Heart left ventricle (tissue), 16 donors: ENCODE measurements around the gene MICAL2. TPM values are rescaled to one million over a fixed set of nuclear protein-coding genes. Genes with fewer than 3 reads are reported as not detected.

ENCODE experiments used
- ATAC-seq, 4 donors: fragments of 200-7000 bp; cut with Tn5 transposase; one replicate each; pipeline ENCODE4 v1.9.1; 2020 to 2022; ENCODE audit warnings: moderate library complexity in 4 of 4, mild to moderate bottlenecking in 3 of 4, moderate number of reproducible peaks in 1 of 4
- DNase-seq, 5 donors: peaks; one replicate each; pipeline ENCODE4 v3.0.0-alpha.2; 2020
- H3K27ac ChIP-seq, 12 donors: fragments of 200-600 bp; sonication (generic) in 4 of 12; one replicate each; pipeline versions ENCODE4 v1.5.0 to v1.8.0; 2016 to 2022; ENCODE audit warnings: mild to moderate bottlenecking in 2 of 12
- H3K27me3 ChIP-seq, 9 donors: fragments of 200-600 bp; sonication (generic) in 2 of 9; one replicate each; pipeline versions ENCODE4 v1.5.1 to v1.8.0; 2016 to 2022; ENCODE audit warnings: mild to moderate bottlenecking in 3 of 9
- H3K36me3 ChIP-seq, 9 donors: fragments of 200-600 bp; sonication (generic) in 2 of 9; one replicate each; pipeline versions ENCODE4 v1.5.0 to v1.8.0; 2018 to 2022; ENCODE audit warnings: mild to moderate bottlenecking in 2 of 9
- H3K4me1 ChIP-seq, 12 donors: fragments of 200-600 bp; sonication (generic) in 4 of 12; one replicate each; pipeline versions ENCODE4 v1.5.0 to v1.8.0; 2016 to 2022; ENCODE audit warnings: mild to moderate bottlenecking in 3 of 12
- H3K4me3 ChIP-seq, 12 donors: fragments of 200-600 bp; sonication (generic) in 4 of 12; one replicate each; pipeline versions ENCODE4 v1.5.0 to v1.8.0; 2017 to 2022; ENCODE audit warnings: mild to moderate bottlenecking in 9 of 12, moderate library complexity in 4 of 12
- H3K9me3 ChIP-seq, 12 donors: fragments of 200-600 bp; sonication (generic) in 4 of 12; one replicate each; pipeline versions ENCODE4 v1.5.0 to v1.8.0; 2016 to 2022; ENCODE audit warnings: mild to moderate bottlenecking in 1 of 12
- POLR2A ChIP-seq, 2 donors: fragments of 450-650 bp; IDR thresholded peaks; one replicate each; pipeline ENCODE4 v1.6.1; 2017; ENCODE audit warnings: antibody characterized with exemption in 2 of 2, mild to moderate bottlenecking in 2 of 2, moderate library complexity in 2 of 2
- WGBS, 4 donors: extraction: QIAGEN DNeasy Blood & Tissue Kit in 2 of 4; methylation state at CpG; one replicate each; pipeline versions ENCODE4 v1.1.5 to v1.1.7; 2013 to 2018; 5-methylcytosine and 5-hydroxymethylcytosine counted together
- intact Hi-C, 10 donors: fragments of 100-400 bp; cut with DNase I; formaldehyde crosslinking; loops; one replicate each; pipeline versions ENCODE4 v1.11.1 to v1.14.2; 2022
- polyA plus RNA-seq, 2 donors: library from polyadenylated mRNA; stranded (reverse); fragments of 200-250 nt; gene quantifications; one replicate each; pipeline ENCODE4 v1.2.3, GENCODE V29; 2013
- total RNA-seq, 9 donors: library from RNA; depleted of rRNA in 2 of 9; stranded (reverse); fragments of >200 nt in 2 of 9; fragmentation: NEBNext Ultra II Directional in 3 of 9; extraction: Animal tissue kit (Norgen Biotek cat#: 25700) in 3 of 9; gene quantifications; one replicate each; pipeline versions ENCODE4 v1.1.0 to v1.2.4, GENCODE V29; 2016 to 2023
- TF ChIP-seq, protein P1 (sequence below), 12 donors: fragments of 200-600 bp; sonication (generic) in 4 of 12; IDR thresholded peaks; one replicate each; pipeline versions ENCODE4 v1.5.0 to v1.8.0; 2018 to 2022; ENCODE audit warnings: antibody characterized with exemption in 12 of 12, mild to moderate bottlenecking in 5 of 12
- donor health status: ischemic (EF 13 %, LVEDD 7.1; RV severe dilation, severe dysfunction).
- donor health status: healthy with polysubstance abuse.
- donor health status: DM: no; HTN: yes; CAD: no.
- donor health status: DM: no; HTN: no; CAD: no.
- donor health status: ischemic (EF 25% LVEDD 6.9; RV normal size, moderate dysfunction).
- donor health status: ischemic (EF 25% LVEDD 5.7; RV mildly dilated, moderate dysfunction).
- donor health status: healthy.
- donor health status: DM: yes; HTN: yes; CAD: no.
- donor health status: ischemic (EF 35%, LVEDD 5.7; RV mildly dilated, moderate dysfunction).
- donor health status: nonischemic (EF 11% LVEDD 7.7; RV severe dilation, severe dysfunction).
- donor health status: DM: yes; HTN: yes; CAD: no.
- donor health status: PGD.
- donor health status: ischemic (EF 29% LVEDD 5.4; RV normal size, mild dysfunction).
- donor health status: nonischemic (EF 23%, LVEDD 6.1; RV moderate dilation, normal function).

MICAL2 gene
- total and polyA plus RNA-seq, 11 donors, result 37.6 to 110 (median 86.4) TPM

DNA sequence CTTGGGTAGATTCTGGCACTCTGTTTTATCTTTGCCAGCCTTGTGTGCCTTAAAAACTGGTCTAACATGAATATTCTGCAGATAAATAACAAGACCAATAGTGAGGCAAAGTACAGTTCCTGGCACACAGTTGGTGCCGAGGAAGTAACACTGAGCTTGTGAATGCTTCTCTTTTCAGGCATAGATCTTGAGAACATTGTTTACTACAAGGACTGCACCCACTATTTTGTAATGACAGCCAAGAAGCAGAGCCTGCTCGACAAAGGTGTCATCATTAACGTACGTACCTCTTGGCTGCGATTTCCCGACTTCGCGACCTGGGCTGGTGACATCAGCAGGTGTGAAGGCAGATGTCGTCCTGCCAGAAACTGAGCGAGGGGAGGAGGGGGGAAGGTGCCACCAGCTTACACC, 105.7 kb downstream of the MICAL2 start:
- WGBS, 4 donors, result 81 to 91% (median 88%) methylated on average over 10 of the region's 10 CpGs
- Histone ChIP-seq H3K36me3 (peaks cover 0 to 77% (median 58%) of the 10 kb centered on the region in 9 donors), H3K4me1 (peaks cover 3 to 51% (median 30%) of the 10 kb centered on the region in 12 donors), H3K9me3 (no peaks in the 10 kb centered on the region), H3K27me3 (no peaks in the 10 kb centered on the region), H3K27ac (peak overlapping the region in 3 of 12 donors; percentile 40 to 79 (median 62)), H3K4me3 (no peak overlapping the region)
- intact Hi-C loops, result loop anchor here in 1 of 10 donors (5.0 kb wide), 2 partner anchors 34 to 54 kb away; no protein-coding TSS in a partner anchor
- ATAC-seq (no peak), DNase-seq (no peak)
- TF ChIP-seq, protein P1, sequence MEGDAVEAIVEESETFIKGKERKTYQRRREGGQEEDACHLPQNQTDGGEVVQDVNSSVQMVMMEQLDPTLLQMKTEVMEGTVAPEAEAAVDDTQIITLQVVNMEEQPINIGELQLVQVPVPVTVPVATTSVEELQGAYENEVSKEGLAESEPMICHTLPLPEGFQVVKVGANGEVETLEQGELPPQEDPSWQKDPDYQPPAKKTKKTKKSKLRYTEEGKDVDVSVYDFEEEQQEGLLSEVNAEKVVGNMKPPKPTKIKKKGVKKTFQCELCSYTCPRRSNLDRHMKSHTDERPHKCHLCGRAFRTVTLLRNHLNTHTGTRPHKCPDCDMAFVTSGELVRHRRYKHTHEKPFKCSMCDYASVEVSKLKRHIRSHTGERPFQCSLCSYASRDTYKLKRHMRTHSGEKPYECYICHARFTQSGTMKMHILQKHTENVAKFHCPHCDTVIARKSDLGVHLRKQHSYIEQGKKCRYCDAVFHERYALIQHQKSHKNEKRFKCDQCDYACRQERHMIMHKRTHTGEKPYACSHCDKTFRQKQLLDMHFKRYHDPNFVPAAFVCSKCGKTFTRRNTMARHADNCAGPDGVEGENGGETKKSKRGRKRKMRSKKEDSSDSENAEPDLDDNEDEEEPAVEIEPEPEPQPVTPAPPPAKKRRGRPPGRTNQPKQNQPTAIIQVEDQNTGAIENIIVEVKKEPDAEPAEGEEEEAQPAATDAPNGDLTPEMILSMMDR (IDR thresholded peaks at IDR 0.05), result no peak

DNA sequence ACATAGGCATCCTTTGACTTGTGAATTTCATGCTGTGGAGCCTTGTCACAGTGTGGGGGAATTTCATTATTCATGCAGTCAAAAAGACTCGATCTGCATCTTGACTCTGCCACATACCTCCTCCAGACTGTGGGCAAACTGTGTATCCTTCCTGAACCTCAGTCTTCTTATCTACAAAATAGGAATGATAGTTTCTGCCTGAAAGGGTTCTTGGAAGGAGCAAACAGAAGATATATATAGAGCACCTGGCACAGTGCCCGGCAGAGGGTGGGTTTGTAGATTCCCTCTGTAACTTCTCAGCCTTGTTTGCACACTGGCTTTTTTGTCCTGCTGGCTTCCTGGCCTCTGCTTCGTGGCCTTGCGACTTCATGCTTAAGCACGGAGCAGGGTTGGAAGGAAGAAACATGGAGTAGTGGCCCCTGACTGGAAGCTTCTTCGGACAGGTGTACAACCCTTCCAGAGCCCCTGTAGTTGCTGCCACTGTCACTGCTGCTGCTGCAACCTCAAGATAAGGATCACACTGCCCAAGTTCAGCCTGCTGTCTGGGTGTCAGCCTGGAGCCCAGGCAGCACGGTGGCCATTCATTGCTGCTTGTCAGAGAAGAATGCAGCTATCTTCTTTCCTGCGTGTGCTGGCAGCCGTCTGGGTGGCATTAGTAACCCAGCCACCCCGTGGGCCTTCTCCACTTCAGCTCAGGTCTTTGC, 106.4 kb downstream of the MICAL2 start:
- H3K36me3 ChIP-seq, result peaks cover 0 to 83% (median 62%) of the 10 kb centered on the region in 9 donors
- H3K4me1 ChIP-seq, result peaks cover 6 to 59% (median 37%) of the 10 kb centered on the region in 12 donors
- DNase-seq, result peak in 1 of 5 donors; percentile 52
- no peaks in the 10 kb centered on the region for H3K27me3 ChIP-seq
- intact Hi-C loops, result loop anchor here in 1 of 10 donors (5.0 kb wide), 2 partner anchors 35 to 55 kb away; no protein-coding TSS in a partner anchor
- TF ChIP-seq POLR2A (IDR thresholded peaks at IDR 0.05), result no peak
- TF ChIP-seq, protein P1 (IDR thresholded peaks at IDR 0.05), result no peak
- H3K4me3 ChIP-seq, result no peak overlapping the region
- ATAC-seq, result peak in 2 of 4 donors; percentile 13 to 30
- peak overlapping the region in 9 of 12 donors; percentile 2 to 79 (median 43) for H3K27ac ChIP-seq
- no peaks in the 10 kb centered on the region for H3K9me3 ChIP-seq
- 11 to 39% (median 26%) methylated on average over 5 to 10 of the region's 10 CpGs for WGBS, 4 donors

DNA sequence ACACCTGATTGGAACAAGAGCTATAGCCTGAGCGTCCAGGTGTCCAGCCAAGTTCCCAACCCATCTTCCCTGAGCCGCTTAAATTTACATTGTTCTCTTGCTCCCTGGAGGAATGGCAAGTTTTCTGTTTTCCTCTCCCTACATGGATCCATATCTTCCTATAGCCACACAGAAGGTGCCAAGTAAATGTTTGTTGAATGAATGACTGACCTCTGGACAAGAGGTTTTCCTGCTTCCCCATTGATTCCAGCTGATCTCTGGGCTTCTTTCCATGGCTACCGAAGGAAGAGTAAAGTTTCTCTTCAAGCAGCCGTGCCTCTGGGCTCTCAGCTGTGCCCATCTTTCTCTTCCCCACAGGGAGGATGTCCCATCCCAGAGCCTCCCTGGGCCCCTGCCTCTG, 107.5 kb downstream of the MICAL2 start:
- Histone ChIP-seq H3K4me3 (no peak overlapping the region), H3K36me3 (peaks cover 0 to 77% (median 52%) of the 10 kb centered on the region in 9 donors), H3K27ac (peak overlapping the region in 5 of 12 donors; percentile 40 to 79 (median 44)), H3K9me3 (no peaks in the 10 kb centered on the region), H3K27me3 (no peaks in the 10 kb centered on the region), H3K4me1 (peaks cover 7 to 70% (median 48%) of the 10 kb centered on the region in 12 donors)
- ATAC-seq (no peak), DNase-seq (no peak)
- intact Hi-C loops, result loop anchor here in 1 of 10 donors (5.0 kb wide), 2 partner anchors 36 to 56 kb away; no protein-coding TSS in a partner anchor
- no peak for TF ChIP-seq POLR2A (IDR thresholded peaks at IDR 0.05)
- TF ChIP-seq, protein P1 (IDR thresholded peaks at IDR 0.05), result no peak
- WGBS, 4 donors, result 91 to 99% (median 96%) methylated on average over 4 of the region's 4 CpGs

DNA sequence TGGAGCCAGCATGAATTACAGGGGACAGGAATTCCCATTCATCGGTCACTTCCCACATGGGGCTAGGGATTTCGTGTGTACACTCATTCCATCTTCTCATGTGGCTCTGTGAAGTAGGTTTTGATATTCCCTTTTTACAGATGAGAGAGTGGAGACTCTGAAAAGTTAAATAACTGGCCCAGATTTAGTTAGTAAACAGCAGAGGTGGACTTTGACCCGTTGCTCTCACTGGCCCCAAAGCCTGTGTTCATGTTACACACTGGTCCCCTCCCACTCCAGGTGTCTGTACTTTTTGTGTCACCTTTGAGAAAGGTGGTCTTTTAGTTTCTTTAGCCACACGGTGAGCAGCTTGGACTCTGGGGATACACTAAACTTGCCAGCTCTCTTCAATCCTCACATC, 108.5 kb downstream of the MICAL2 start:
- peaks cover 7 to 72% (median 51%) of the 10 kb centered on the region in 12 donors for H3K4me1 ChIP-seq
- DNase-seq, result no peak
- TF ChIP-seq POLR2A (IDR thresholded peaks at IDR 0.05), result no peak
- TF ChIP-seq, protein P1 (IDR thresholded peaks at IDR 0.05), result no peak
- no peaks in the 10 kb centered on the region for H3K9me3 ChIP-seq
- no peaks in the 10 kb centered on the region for H3K27me3 ChIP-seq
- intact Hi-C loops, result loop anchor here in 1 of 10 donors (5.0 kb wide), 2 partner anchors 37 to 57 kb away; no protein-coding TSS in a partner anchor
- peak overlapping the region in 8 of 12 donors; percentile 71 to 90 (median 78) for H3K27ac ChIP-seq
- peaks cover 0 to 77% (median 51%) of the 10 kb centered on the region in 9 donors for H3K36me3 ChIP-seq
- 77 to 87% (median 80%) methylated on average over 4 of the region's 4 CpGs for WGBS, 4 donors
- no peak for ATAC-seq
- H3K4me3 ChIP-seq, result no peak overlapping the region
